Psoas muscle (tissue), 8 donors: ENCODE results near the gene PPEF2. TPM values are rescaled to one million over a fixed set of nuclear protein-coding genes. Genes with fewer than 3 reads are reported as not detected.

ENCODE experiments used
- ATAC-seq, 4 donors: fragments of 200-7000 bp; cut with Tn5 transposase; one replicate each; pipeline ENCODE4 v1.9.1; 2020; ENCODE audit warnings: moderate library complexity in 3 of 4, mild to moderate bottlenecking in 2 of 4
- DNase-seq, 2 donors: peaks; one replicate each; pipeline ENCODE4 v3.0.0-alpha.2; 2020
- H3K27ac ChIP-seq: fragments of 200-600 bp; one replicate; pipeline ENCODE4 v1.8.0; 2022
- H3K27me3 ChIP-seq, 3 donors: fragments of 200-600 bp in 1 of 3; one replicate each; pipeline versions ENCODE4 v1.6.1 to v1.8.0; 2013 to 2022; ENCODE audit warnings: low read length in 2 of 3, mild to moderate bottlenecking in 2 of 3, moderate library complexity in 1 of 3; ENCODE audit not compliant: insufficient read depth in 3 of 3
- H3K36me3 ChIP-seq, 2 donors: fragments of 200-600 bp in 1 of 2; one replicate each; pipeline versions ENCODE4 v1.6.1 to v1.8.0; 2013 to 2022; ENCODE audit warnings: low read depth in 1 of 2, mild to moderate bottlenecking in 1 of 2, moderate library complexity in 1 of 2; ENCODE audit not compliant: insufficient read depth in 1 of 2
- H3K4me1 ChIP-seq: fragments of 200-600 bp; one replicate; pipeline ENCODE4 v1.8.0; 2022
- H3K4me3 ChIP-seq: fragments of 200-600 bp; one replicate; pipeline ENCODE4 v1.8.0; 2022; ENCODE audit warnings: mild to moderate bottlenecking
- H3K9me3 ChIP-seq: fragments of 200-600 bp; one replicate; pipeline ENCODE4 v1.8.0; 2022
- WGBS, 3 donors: extraction: QIAGEN DNeasy Blood & Tissue Kit; methylation state at CpG; one replicate each; pipeline versions ENCODE4 v1.1.6 to v1.1.7; 2013; 5-methylcytosine and 5-hydroxymethylcytosine counted together
- intact Hi-C, 2 donors: fragments of 100-400 bp; cut with DNase I; formaldehyde crosslinking; loops; one replicate each; pipeline versions ENCODE4 v1.11.0 to v1.14.2; 2022
- polyA plus RNA-seq, 3 donors: library from polyadenylated mRNA; stranded (reverse); fragments of 200-250 nt; gene quantifications; one replicate each; pipeline ENCODE4 v1.2.3, GENCODE V29; 2013
- total RNA-seq, 4 donors: library from RNA; stranded (reverse); fragmentation: NEBNext Ultra II Directional in 2 of 4; extraction: Animal tissue kit (Norgen Biotek cat#: 25700) in 2 of 4; gene quantifications; one replicate each; pipeline versions ENCODE4 v1.2.1 to v1.2.4, GENCODE V29; 2021 to 2023
- TF ChIP-seq, protein P1 (sequence below): fragments of 200-600 bp; IDR thresholded peaks from one replicate; pipeline ENCODE4 v1.8.0; 2022; ENCODE audit warnings: antibody characterized with exemption
- donor health status: healthy with polysubstance abuse.
- donor health status: DM: no; HTN: no; CAD: no; lungs with moderate emphysema.
- donor health status: Bipolar disorder and iron deficiency.
- donor health status: healthy.
- donor health status: DM: yes; HTN: yes; CAD: no.
- donor health status: DM: no; HTN: no; CAD: no.
- donor health status: DM: no; HTN: no; CAD: no.
- donor health status: DM: yes; HTN: yes; CAD: no.

The PPEF2 gene
- total and polyA plus RNA-seq, 7 donors = 0.05 to 0.08 TPM; not detected in 5

DNA sequence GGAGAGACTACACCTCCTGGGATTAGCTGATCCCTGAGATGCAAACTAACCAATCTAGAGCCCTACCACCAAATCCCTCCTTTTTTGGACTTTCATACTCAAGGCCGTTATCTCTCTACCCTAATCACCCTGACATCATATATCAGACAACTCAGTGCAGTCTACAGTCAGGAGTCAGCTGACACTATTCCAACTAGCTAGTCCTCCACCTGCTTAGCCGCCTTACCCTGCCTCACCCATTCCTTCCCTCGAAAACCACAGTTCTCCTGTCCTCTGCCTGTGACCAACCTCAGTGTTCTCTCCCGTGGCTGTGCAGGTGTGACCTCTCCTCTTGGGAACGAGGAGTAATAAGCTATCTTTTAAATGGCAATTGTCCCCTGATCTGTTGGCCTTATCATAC, 1.8 kb upstream of the PPEF2 start:
- WGBS, 3 donors = 78 to 88% (median 83%) methylated on average over 5 of the region's 5 CpGs
- Histone ChIP-seq H3K9me3 (no peaks in the 10 kb centered on the region), H3K4me3 (no peak overlapping the region), H3K27ac (no peak overlapping the region), H3K36me3 (no peaks in the 10 kb centered on the region), H3K27me3 (peaks cover 0 to 1% (median 0%) of the 10 kb centered on the region in 3 donors), H3K4me1 (no peaks in the 10 kb centered on the region)
- no peak for DNase-seq
- TF ChIP-seq, protein P1, sequence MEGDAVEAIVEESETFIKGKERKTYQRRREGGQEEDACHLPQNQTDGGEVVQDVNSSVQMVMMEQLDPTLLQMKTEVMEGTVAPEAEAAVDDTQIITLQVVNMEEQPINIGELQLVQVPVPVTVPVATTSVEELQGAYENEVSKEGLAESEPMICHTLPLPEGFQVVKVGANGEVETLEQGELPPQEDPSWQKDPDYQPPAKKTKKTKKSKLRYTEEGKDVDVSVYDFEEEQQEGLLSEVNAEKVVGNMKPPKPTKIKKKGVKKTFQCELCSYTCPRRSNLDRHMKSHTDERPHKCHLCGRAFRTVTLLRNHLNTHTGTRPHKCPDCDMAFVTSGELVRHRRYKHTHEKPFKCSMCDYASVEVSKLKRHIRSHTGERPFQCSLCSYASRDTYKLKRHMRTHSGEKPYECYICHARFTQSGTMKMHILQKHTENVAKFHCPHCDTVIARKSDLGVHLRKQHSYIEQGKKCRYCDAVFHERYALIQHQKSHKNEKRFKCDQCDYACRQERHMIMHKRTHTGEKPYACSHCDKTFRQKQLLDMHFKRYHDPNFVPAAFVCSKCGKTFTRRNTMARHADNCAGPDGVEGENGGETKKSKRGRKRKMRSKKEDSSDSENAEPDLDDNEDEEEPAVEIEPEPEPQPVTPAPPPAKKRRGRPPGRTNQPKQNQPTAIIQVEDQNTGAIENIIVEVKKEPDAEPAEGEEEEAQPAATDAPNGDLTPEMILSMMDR = no peak
- intact Hi-C loops = no loop called here
- no peak for ATAC-seq

DNA sequence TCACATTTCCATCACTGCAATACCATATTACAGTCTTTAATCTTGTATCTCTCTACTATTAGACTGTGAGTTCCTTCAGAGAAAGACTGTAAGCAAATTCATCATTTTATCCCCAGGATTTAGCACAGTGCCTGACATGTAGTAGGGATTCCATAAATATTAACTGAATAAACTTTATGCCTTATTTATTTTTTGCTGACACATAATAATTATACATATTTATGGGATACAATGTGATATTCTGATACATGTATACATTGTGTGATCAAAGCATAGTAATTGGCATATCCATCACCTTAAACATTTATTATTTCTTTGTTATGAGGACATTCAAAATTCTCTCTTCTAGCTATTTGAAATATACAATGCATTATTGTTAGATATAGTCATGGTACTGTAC, 3.7 kb downstream of the PPEF2 start:
- Histone ChIP-seq H3K4me3 (no peak overlapping the region), H3K9me3 (no peaks in the 10 kb centered on the region), H3K27me3 (peaks cover 0 to 4% (median 0%) of the 10 kb centered on the region in 3 donors), H3K27ac (no peak overlapping the region), H3K36me3 (no peaks in the 10 kb centered on the region), H3K4me1 (no peaks in the 10 kb centered on the region)
- ATAC-seq (no peak), DNase-seq (no peak)
- TF ChIP-seq, protein P1 = no peak
- intact Hi-C loops = no loop called here

DNA sequence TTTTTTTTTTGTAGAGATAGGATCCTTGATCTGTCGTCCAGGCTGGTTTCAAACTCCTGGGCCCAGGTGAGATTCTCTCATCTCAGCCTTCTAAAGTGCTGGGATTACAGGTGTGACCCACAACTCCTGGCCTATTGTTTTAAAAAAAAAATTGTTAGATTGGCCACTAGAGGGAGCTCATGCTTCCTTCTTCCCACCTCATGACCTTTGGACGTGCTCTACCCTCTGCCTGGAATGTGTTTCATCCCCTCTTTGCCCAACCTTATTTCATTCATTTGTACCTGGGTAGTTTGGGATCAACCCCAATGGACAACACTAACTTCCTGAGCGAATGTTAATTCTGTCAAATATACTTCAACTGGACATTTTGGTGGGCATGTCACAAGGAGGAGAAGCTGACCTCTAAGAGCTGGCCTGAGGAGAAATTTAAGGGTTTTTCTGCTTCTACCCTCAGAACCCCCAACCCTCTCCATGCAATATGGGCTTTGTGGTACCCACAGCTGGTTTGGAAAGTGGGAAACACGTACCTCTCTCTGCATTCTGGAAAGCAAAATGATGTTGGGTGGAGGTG, 6.4 kb downstream of the PPEF2 start:
- Histone ChIP-seq H3K4me3 (no peak overlapping the region), H3K27ac (no peak overlapping the region), H3K27me3 (peaks cover 0 to 4% (median 0%) of the 10 kb centered on the region in 3 donors), H3K36me3 (no peaks in the 10 kb centered on the region), H3K9me3 (no peaks in the 10 kb centered on the region), H3K4me1 (no peaks in the 10 kb centered on the region)
- 40 to 49% (median 48%) methylated on average over 4 of the region's 4 CpGs for WGBS, 3 donors
- TF ChIP-seq, protein P1 = peak; percentile 55
- intact Hi-C loops = no loop called here
- no peak for DNase-seq
- ATAC-seq = peak in 1 of 4 donors; percentile 58

DNA sequence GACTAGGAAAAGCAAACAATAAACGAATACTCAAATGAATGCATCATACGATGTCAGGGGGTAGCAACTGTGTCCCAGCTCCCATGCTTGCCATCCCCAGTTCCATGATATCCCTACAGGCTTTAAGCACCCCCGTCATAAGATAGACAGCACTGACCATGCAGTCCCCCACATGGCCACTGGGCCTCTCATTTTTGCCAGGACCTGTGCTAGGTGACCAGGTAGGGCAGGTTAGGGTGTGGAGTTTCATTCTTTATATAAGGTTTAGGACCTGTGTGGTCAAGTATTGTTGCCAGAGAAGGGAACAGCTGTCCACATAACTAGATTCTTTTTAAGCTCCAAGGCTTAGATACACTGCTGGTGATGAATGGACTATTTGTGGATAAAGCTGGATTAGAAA, 9.7 kb downstream of the PPEF2 start:
- no peak overlapping the region for H3K4me3 ChIP-seq
- no peaks in the 10 kb centered on the region for H3K36me3 ChIP-seq
- DNase-seq (no peak), ATAC-seq (no peak)
- H3K9me3 ChIP-seq = no peaks in the 10 kb centered on the region
- intact Hi-C loops = no loop called here
- WGBS, 3 donors = 75 to 80% (median 77%) methylated on average over 3 of the region's 3 CpGs
- TF ChIP-seq, protein P1 = no peak
- no peaks in the 10 kb centered on the region for H3K27me3 ChIP-seq
- no peaks in the 10 kb centered on the region for H3K4me1 ChIP-seq
- H3K27ac ChIP-seq = no peak overlapping the region

DNA sequence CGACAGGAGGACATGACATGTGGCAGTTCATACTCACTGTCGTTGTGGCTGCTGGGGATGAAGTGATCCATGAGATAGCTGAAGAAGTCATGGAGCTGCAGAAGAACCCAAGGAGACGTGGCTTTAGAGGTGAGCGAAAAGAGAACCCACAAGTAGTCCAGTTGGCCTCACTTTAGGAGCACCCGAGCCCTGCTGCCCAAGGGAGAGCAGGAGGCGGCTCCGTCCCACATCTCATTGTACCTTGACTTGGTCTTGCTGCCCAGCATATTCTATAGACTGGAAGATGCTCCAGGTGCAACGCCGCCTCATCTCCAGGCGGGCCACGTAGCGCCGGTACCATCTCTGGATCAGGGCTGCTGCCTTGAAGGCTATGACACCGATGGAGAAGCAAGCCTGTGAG, 10.6 kb downstream of the PPEF2 start:
- no peak overlapping the region for H3K4me3 ChIP-seq
- H3K27me3 ChIP-seq = no peaks in the 10 kb centered on the region
- TF ChIP-seq, protein P1 = no peak
- ATAC-seq (no peak), DNase-seq (no peak)
- WGBS, 3 donors = 92 to 94% (median 93%) methylated on average over 14 of the region's 14 CpGs
- H3K9me3 ChIP-seq = no peaks in the 10 kb centered on the region
- H3K27ac ChIP-seq = no peak overlapping the region
- no peaks in the 10 kb centered on the region for H3K36me3 ChIP-seq
- intact Hi-C loops = no loop called here
- H3K4me1 ChIP-seq = no peaks in the 10 kb centered on the region
